Dedifferentiated amniotic fluid mesenchymal stem cell (primary cell): ENCODE results near the gene IGSF5.
"Not testable (repeated sequence)": the region's sequence is repeated elsewhere in the genome, so short reads cannot be mapped to it uniquely, and the experiment has no call there.

ENCODE experiments used
- DNase-seq: peaks from one replicate; pipeline ENCODE4 v3.0.0-alpha.2; 2016; ENCODE audit errors: extremely low spot score

IGSF5 gene

GRCh38 chr21:39744883-39745282 lies at the start of gene IGSF5:
IGSF5 (plus strand) TSS chr21:39745183; CDS start chr21:39745510, 327 bp downstream.
- not testable (repeated sequence) for DNase-seq

GRCh38 chr21:39696196-39696595 lies 48.8 kb upstream of the IGSF5 start:
- DNase-seq = no peak

GRCh38 chr21:39696618-39697017 lies 48.4 kb upstream of the IGSF5 start:
- no peak for DNase-seq

- DNase-seq = no peak
These were observed 44.7 kb upstream of the IGSF5 start for GRCh38 chr21:39700318-39700717.

- DNase-seq = no peak
These were observed 41.4 kb upstream of the IGSF5 start for GRCh38 chr21:39703578-39703977.

GRCh38 chr21:39705849-39706248 lies 39.1 kb upstream of the IGSF5 start:
- no peak for DNase-seq

DNA sequence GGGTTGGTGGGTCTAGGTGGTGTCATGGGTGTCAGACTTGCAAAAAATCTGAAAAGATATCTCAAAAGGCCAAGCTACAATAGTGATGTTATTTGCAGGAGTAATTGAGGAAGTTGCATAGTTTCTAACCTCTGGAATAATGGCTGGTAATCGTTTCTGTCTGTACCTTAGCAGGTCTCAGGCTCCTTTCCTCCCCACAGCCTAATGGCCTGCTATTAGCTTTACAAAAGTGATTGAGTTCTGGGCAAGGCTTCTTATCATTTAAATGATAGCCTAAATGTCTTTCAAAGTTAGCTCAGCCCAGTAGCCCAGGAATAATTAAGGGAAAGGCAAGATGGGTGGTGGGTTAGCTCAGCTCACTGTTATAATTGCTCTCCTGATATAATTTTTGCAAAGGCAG lies 37.7 kb upstream of the IGSF5 start:
- DNase-seq = no peak

- DNase-seq = no peak
These were observed 34.1 kb upstream of the IGSF5 start for GRCh38 chr21:39710866-39711265.

DNA sequence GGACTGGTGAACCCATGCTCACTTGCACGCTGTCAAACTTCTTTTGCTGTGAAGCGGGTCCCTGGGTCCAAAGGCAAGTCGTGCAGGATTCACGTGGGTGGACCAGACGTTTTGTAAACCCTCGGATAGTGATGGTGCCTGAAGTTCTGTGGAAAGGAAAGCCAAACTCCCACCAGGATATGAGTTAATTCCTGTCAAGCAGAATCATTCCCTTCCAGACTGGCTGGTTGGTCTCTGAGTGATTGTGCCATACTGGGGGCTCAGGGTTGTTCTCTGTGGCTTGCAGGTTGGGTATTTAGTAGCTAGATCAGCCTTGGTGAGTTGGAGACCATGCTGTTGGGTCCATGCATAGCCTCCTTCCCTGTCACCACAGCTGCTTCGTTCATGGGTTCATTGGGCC lies 32.7 kb upstream of the IGSF5 start:
- DNase-seq = no peak

GRCh38 chr21:39712976-39713375 lies 32.0 kb upstream of the IGSF5 start:
- no peak for DNase-seq

DNA sequence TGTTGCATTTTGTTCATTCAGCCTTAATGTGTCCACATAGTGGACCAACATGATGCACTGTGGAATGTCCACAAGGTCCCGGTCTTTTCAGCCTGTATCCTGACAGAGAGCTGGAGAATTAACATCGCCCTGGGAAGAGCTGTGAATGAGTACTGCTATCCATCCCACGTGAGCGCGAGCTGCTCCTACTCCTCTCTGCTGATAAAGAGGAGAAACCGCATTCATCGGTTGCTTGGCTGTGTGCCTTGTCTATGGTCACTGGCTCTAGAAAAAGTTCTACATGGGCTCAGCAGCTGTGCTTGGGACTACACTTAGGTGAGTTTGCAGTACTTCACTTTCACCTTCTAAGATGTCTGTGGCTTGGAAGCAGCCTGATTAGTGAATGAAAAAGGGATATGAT lies 31.1 kb upstream of the IGSF5 start:
- DNase-seq = no peak

DNA sequence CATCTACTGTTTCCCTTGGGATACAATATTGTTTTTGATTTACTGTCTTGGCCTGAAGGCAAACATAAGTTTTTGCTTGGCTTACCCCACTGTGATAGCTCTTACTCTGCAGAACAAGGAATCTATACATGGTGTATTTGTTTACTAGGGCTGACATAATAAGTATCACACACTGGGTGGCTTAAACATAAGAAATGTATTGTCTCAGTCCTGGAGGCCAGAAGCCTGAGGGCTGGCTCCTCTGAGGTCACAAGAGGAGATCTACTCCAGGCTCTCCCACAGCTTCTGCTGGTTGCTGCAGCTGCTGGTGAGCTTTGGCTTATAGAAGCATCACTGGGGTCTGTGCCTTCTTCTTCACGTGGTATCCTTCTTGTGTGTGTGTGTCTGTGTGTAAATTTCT lies 30.7 kb upstream of the IGSF5 start:
- DNase-seq = no peak

DNA sequence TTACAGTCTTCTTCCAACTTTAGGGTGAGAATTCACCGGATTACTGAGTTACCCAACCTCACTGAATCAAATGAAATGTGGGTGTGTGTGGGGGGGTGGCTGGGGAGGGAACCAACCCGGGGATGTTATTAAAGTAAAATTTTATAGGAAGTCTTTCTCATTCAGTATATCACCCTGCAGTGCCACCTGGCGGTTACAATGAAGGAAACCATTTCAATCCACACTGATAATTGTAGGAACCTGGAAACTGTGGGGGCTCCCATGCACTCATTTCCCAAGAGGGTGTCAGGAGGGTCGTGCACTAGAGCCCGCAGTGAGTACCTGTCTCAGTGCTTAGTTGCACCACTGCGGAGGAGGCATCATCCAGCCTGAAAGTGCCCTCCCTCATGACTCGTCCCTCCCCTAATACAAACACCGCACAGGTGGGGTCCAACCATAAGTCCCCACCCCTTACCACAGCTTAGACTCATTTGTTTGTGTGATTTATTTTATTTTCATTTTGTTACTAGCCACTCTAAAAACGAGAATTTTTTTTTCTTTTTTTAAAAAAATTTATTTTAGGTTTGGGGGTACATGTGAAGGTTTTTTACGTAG lies 29.1 kb upstream of the IGSF5 start:
- peak; percentile 48 for DNase-seq

DNA sequence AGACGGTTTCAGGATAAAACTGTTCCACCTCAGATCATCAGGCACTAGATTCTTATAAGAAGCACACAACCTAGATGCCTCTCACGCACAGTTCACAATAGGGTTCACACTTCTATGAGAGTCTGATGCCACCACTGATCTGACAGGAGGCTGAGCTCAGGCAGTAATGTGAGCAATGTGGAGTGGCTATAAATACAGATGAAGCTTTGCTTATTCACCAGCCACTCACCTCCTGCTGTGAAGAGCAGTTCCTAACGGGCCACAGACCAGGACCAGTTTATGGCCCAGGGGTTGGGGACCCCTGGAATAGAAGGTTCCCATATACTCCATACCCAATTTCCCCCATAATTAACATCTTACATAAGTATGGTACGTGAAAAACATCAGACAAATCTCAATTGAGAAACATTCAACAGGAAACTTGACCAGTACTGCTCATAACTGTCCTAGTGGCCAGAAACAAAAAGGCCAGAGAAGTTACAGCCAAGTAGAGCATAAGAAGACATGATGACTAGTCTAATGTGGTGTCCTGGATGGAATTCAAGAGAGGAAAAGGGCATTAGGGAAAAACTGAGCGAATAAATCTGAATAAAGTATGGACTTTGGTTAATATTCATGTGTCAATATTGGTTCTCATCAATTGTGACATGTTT lies 24.7 kb upstream of the IGSF5 start:
- DNase-seq = no peak

DNA sequence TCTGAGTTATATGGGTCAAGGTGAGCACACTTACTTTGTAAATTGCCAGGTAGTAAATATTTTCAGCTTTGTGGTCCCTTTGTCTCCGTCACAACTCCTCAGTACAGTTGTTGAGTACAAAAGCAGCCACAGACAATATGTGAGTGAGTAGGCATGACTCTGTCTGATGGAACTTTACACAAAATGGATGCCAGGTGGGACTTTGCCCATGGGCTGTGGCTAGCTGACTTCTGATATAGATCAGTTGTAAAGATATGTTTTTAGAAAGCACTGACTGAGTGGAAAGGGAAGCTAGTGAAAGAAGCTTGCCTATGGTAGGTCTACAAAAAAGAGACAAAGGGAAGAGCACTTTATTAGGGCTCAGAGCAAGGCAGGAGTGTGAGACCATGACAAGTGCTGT lies 23.1 kb upstream of the IGSF5 start:
- DNase-seq = no peak

- no peak for DNase-seq
These were observed 20.0 kb upstream of the IGSF5 start for GRCh38 chr21:39724944-39725343.

DNA sequence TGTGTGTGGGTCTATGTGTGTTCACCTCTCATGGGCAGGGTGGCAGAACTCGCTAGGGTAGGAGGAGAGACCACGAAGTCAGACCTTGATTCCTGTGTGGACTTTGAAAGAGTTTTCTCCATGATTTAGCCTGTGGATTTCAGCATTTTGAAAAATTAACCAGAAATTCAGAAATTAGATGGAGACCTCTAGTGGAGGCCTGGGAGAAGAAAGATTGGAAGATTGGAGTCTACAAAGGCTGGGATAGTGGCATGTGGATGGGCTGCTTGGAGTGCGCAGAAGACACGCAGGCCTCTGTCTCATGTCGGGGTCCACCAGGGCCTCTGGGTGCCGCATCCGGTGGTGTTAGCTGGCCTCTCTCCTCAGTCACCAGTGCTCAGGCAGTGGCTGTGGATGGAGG lies 18.9 kb upstream of the IGSF5 start:
- DNase-seq = no peak

DNA sequence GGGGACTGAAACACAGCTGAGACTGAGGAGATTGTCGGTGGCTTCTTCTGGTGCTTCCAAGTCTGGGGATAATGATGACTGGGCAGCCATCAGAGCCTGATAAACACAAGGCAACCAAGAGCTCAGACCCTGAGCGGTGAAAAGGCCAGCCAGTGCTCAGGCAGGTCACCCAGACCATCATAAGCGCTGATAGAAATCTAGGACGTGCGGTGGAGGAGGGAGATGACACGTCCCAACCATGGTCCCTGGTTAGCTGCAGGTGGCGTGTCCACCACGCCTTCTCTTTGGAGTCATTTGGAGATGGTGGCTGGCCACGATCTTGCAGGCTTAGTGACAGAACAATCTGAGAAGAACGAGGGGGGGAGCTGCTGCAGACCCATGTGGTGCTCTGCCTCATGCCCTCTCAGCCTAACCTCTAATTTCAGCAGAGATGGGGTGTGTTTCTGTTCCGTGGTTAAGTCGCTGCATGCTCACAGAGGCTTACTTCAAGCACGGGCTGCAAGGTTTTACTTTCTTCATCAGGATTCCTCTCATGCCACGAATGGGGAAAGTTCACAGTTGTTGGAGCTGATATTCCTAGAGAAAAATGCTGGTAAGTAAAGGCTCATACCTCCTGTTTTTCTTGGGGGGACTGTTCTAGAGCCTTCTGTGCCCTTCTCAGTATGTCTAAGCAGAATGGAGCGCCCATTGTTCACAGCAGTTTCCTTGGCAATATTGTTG lies 17.4 kb upstream of the IGSF5 start:
- no peak for DNase-seq

DNA sequence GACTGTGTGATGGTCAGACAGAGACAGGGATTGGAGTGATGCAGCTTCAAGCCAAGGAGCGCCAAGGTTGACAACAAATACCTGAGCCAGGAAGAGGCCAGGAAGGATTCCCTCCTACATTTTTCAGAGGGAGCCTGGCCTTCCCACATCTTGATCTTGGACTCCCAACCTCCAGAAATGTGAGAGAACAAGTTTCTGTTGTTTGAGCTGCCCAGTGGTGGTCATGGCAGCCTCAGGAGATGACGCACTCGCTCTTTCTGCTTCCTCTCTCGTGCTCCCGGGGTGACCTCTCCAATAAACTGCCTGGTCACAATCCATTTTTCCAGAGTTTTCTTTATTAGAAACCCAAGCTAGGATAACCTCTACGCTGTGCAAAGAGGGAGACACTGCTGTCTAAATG lies 16.6 kb upstream of the IGSF5 start:
- no peak for DNase-seq

GRCh38 chr21:39730418-39731157 lies 14.4 kb upstream of the IGSF5 start:
- DNase-seq = no peak

DNA sequence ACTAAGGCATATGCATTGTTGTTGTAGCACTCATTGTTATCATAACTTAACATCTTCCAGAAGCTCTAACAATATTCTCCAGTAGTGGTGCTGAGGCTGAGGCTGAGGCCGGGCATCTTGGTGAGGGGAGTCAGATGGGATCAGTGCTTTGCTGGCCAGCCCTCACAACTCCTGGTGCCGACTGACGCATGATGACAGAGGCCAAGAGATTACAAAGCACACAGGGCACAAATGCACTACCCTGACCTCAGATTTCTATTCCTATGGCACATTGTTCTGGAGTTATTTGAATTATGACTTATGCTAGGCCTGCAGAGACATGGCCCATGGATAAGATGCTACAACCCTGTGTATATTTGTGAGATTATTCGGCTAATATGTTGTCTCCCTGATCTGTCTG lies 8.3 kb upstream of the IGSF5 start:
- DNase-seq = no peak

DNA sequence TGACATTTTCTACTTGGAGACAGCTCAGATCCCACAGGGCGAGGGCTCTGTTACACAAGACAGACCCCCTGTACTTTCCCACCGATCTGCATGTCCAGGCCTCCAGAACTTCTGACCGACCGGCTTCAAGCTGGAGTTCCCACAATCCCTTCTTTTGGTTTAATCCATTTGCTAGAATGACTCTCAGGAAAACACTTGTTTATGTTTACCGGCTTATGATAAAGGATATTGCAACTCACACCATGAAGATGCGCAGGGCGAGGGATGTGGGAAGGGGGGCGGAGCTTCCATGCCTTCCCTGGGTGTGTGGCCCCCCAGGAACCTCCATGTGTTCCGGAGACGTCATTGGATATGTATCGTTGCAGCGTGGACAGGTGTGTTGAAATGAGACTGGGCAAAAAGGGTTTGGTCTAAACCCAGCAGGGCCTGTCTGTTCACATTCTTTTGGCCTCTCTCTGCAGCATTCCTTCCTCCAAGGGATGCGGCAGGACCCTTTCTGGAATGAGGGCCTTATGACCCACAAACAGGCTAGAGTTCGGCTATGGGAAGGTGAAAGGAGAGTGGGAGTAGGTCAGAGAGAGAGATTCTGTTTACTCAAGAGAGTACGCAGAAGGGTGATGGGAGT lies 7.5 kb upstream of the IGSF5 start:
- DNase-seq = no peak
